Transverse colon (tissue), 4 donors: ENCODE results near the gene AXDND1. TPM values are rescaled to one million over a fixed set of nuclear protein-coding genes. Genes with fewer than 3 reads are reported as not detected.

Experiments
- DNase-seq: peaks from one replicate; pipeline ENCODE4 v3.0.0-alpha.2; 2019
- H3K27ac ChIP-seq, 4 donors: fragments of 200-600 bp; sonication (generic); 2 replicates each; pipeline ENCODE4 v1.5.1; 2016 to 2018; ENCODE audit warnings: inconsistent platforms in 4 of 4
- H3K27me3 ChIP-seq: fragments of 200-600 bp; sonication (generic); 2 replicates; pipeline ENCODE4 v1.5.1; 2017; ENCODE audit warnings: inconsistent platforms
- H3K36me3 ChIP-seq, 4 donors: fragments of 200-600 bp; sonication (generic); 2 replicates each; pipeline ENCODE4 v1.5.1; 2017 to 2019; ENCODE audit warnings: inconsistent platforms in 4 of 4
- H3K4me1 ChIP-seq, 4 donors: fragments of 200-600 bp; sonication (generic); 2 replicates each; pipeline ENCODE4 v1.5.1; 2017 to 2020; ENCODE audit warnings: inconsistent platforms in 4 of 4
- H3K4me3 ChIP-seq, 4 donors: fragments of 200-600 bp; sonication (generic); 1 replicate in 1 of 4; 2 replicates in 3 of 4; pipeline versions ENCODE4 v1.5.1 to v1.6.1; 2017 to 2019; ENCODE audit warnings: inconsistent platforms in 4 of 4
- H3K9me3 ChIP-seq, 2 donors: fragments of 200-600 bp; sonication (generic); 2 replicates each; pipeline ENCODE4 v1.5.1; 2017 to 2019; ENCODE audit warnings: inconsistent platforms in 2 of 2
- EP300 ChIP-seq: sonication (generic); formaldehyde crosslinking; IDR thresholded peaks from one replicate; pipeline ENCODE4 v1.6.1; 2017; ENCODE audit warnings: antibody characterized with exemption, low read depth
- POLR2A ChIP-seq: fragments of 450-650 bp; IDR thresholded peaks from one replicate; pipeline ENCODE4 v1.6.1; 2016; ENCODE audit warnings: antibody characterized with exemption, mild to moderate bottlenecking, moderate library complexity
- POLR2AphosphoS5 ChIP-seq, 3 donors: sonication (generic); formaldehyde crosslinking; IDR thresholded peaks; one replicate each; pipeline ENCODE4 v1.6.1; 2016; ENCODE audit warnings: antibody characterized with exemption in 3 of 3
- WGBS, 2 donors: methylation state at CpG; one replicate each; pipeline ENCODE4 v1.1.5; 2018; ENCODE audit warnings: low coverage in 1 of 2; 5-methylcytosine and 5-hydroxymethylcytosine counted together
- in situ Hi-C, 4 donors: fragments of 200-750 bp; cut with MboI; loops; one replicate each; pipeline versions ENCODE4 v1.15.0 to v1.15.1; 2017; ENCODE audit warnings: low sequenced_read_pairs in 3 of 4, low pct_ligation_motif_present in 1 of 4, low pct_unique_long_range_greater_than_20kb in 1 of 4
- intact Hi-C: fragments of 100-400 bp; cut with DNase I; formaldehyde crosslinking; loops from one replicate; pipeline ENCODE4 v1.15.1; 2023; ENCODE audit warnings: low total_unique reads
- total RNA-seq, 4 donors: library from RNA; depleted of rRNA; stranded (reverse); fragments of >200 nt; gene quantifications; one replicate each; pipeline ENCODE4 v1.1.0, GENCODE V29; 2016
- TF ChIP-seq, protein P1 (sequence below), 5 experiments: fragments of 200-600 bp in 3 of 5; fragments of 450-650 bp in 2 of 5; sonication (generic) in 3 of 5; IDR thresholded peaks; 1 replicate in 2 of 5; 2 replicates in 3 of 5; pipeline ENCODE4 v1.5.1; 2016 to 2017; ENCODE audit warnings: antibody characterized with exemption in 5 of 5, inconsistent platforms in 3 of 5, mild to moderate bottlenecking in 2 of 5, moderate library complexity in 1 of 5

Gene AXDND1
- total RNA-seq, 4 donors from 2014 or later: 3.1 to 8.4 (median 4.0) TPM

- peaks cover 0 to 9% (median 4%) of the 10 kb centered on the region in 4 donors for H3K4me1 ChIP-seq
- no peak overlapping the region for H3K4me3 ChIP-seq
- no peak for TF ChIP-seq POLR2A
- TF ChIP-seq, protein P1, sequence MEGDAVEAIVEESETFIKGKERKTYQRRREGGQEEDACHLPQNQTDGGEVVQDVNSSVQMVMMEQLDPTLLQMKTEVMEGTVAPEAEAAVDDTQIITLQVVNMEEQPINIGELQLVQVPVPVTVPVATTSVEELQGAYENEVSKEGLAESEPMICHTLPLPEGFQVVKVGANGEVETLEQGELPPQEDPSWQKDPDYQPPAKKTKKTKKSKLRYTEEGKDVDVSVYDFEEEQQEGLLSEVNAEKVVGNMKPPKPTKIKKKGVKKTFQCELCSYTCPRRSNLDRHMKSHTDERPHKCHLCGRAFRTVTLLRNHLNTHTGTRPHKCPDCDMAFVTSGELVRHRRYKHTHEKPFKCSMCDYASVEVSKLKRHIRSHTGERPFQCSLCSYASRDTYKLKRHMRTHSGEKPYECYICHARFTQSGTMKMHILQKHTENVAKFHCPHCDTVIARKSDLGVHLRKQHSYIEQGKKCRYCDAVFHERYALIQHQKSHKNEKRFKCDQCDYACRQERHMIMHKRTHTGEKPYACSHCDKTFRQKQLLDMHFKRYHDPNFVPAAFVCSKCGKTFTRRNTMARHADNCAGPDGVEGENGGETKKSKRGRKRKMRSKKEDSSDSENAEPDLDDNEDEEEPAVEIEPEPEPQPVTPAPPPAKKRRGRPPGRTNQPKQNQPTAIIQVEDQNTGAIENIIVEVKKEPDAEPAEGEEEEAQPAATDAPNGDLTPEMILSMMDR (IDR thresholded peaks at IDR 0.05): no peak
- no peak for TF ChIP-seq EP300
- no peak for TF ChIP-seq POLR2AphosphoS5 (IDR thresholded peaks at IDR 0.05)
- no peaks in the 10 kb centered on the region for H3K27me3 ChIP-seq
- no peak for DNase-seq
- in situ Hi-C loops (no loop called here), intact Hi-C loops (no loop called here)
- H3K9me3 ChIP-seq: peaks cover 0 to 6% of the 10 kb centered on the region in 2 donors
- H3K36me3 ChIP-seq: no peaks in the 10 kb centered on the region
- WGBS, 2 donors: 75 to 82% methylated on average over 3 of the region's 3 CpGs
- no peak overlapping the region for H3K27ac ChIP-seq
Measured at GRCh38 chr1:179327679-179328078, 38.1 kb upstream of the AXDND1 start.

DNA sequence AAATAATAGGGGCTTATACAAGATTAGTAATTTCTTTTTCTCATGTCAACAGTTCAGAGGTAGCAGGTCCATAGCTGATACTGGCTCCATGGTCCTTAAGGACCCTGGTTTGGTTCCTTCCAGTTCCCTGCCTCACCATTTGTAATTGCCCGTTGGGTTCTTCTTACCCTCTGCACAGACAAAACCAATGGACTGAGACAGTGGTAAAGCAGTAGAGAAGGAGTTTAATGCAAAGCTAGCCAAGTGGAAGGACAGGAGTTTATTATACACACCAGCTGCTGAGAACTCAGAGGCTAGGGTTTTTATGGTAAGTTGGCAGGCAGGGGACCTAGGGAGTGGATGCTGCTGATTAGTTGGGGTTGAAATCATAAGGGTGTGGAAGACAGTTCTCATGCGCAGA, 35.9 kb upstream of the AXDND1 start:
- in situ Hi-C loops: no loop called here
- WGBS, 2 donors: 63% methylated on average over 2 of the region's 2 CpGs; no CpG with 5 or more reads in 1 of the 2 donors
- intact Hi-C loops: no loop called here
- H3K4me1 ChIP-seq: no peaks in the 10 kb centered on the region
- peaks cover 0 to 6% of the 10 kb centered on the region in 2 donors for H3K9me3 ChIP-seq
- no peaks in the 10 kb centered on the region for H3K36me3 ChIP-seq
- no peak overlapping the region for H3K4me3 ChIP-seq
- no peak for DNase-seq
- TF ChIP-seq POLR2A: no peak
- TF ChIP-seq, protein P1 (IDR thresholded peaks at IDR 0.05): no peak
- no peak for TF ChIP-seq EP300
- TF ChIP-seq POLR2AphosphoS5 (IDR thresholded peaks at IDR 0.05): no peak
- no peak overlapping the region for H3K27ac ChIP-seq
- H3K27me3 ChIP-seq: no peaks in the 10 kb centered on the region

DNA sequence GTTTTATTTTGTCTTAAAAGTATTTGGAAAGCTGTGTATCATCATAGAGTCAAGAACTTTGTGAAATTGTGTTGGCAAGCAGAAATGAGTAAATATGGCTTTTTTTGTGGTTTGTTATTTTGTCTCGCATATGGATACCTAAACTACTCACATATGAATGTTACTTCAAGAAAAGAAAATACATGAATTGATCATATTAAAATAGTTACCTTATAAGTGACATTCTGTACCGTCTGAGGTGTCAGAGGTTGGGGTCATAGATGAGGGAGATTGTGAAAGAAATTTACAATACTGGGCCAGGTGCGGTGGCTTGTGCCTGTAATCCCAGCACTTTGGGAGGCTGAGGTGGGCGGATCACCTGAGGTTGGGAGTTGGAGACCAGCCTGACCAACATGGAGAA, 31.3 kb upstream of the AXDND1 start:
- H3K4me3 ChIP-seq: no peak overlapping the region
- TF ChIP-seq POLR2A (no peak), POLR2AphosphoS5 (IDR thresholded peaks at IDR 0.05) (no peak), EP300 (no peak)
- TF ChIP-seq, protein P1 (IDR thresholded peaks at IDR 0.05): no peak
- H3K36me3 ChIP-seq: no peaks in the 10 kb centered on the region
- no peak overlapping the region for H3K27ac ChIP-seq
- H3K27me3 ChIP-seq: no peaks in the 10 kb centered on the region
- DNase-seq: no peak
- 88 to 92% methylated on average over 3 to 4 of the region's 4 CpGs for WGBS, 2 donors
- in situ Hi-C loops: no loop called here
- no peaks in the 10 kb centered on the region for H3K4me1 ChIP-seq
- peaks cover 0 to 5% of the 10 kb centered on the region in 2 donors for H3K9me3 ChIP-seq
- intact Hi-C loops: no loop called here

GRCh38 chr1:179337288-179337687, 28.5 kb upstream of the AXDND1 start:
- H3K4me1 ChIP-seq: no peaks in the 10 kb centered on the region
- peak; percentile 10 for DNase-seq
- H3K4me3 ChIP-seq: no peak overlapping the region
- intact Hi-C loops (no loop called here), in situ Hi-C loops (no loop called here)
- peaks cover 0 to 8% (median 3%) of the 10 kb centered on the region in 4 donors for H3K36me3 ChIP-seq
- TF ChIP-seq, protein P1 (IDR thresholded peaks at IDR 0.05): no peak
- TF ChIP-seq POLR2AphosphoS5 (IDR thresholded peaks at IDR 0.05) (no peak), EP300 (no peak), POLR2A (no peak)
- no peaks in the 10 kb centered on the region for H3K27me3 ChIP-seq
- H3K27ac ChIP-seq: no peak overlapping the region
- WGBS, 2 donors: 84 to 100% methylated on average over 2 of the region's 2 CpGs
- H3K9me3 ChIP-seq: no peaks in the 10 kb centered on the region
